Type B pancreatic cell (in vitro differentiated cells): ENCODE measurements around the gene ADAM19. TPM values are rescaled to one million over a fixed set of nuclear protein-coding genes. Genes with fewer than 3 reads are reported as not detected.

Experiments used
- DNase-seq: peaks from one replicate; pipeline ENCODE4 v3.0.0; 2021; ENCODE audit warnings: mixed read lengths; ENCODE audit not compliant: unreplicated experiment; ENCODE audit errors: extremely low spot score
- H3K27ac Mint-ChIP-seq: 2 replicates; pipeline ENCODE4 v1.8.0; 2021; ENCODE audit warnings: mild to moderate bottlenecking, mixed read lengths
- H3K27me3 Mint-ChIP-seq: 2 replicates; pipeline ENCODE4 v1.8.0; 2021; ENCODE audit warnings: mixed read lengths
- H3K36me3 Mint-ChIP-seq: 2 replicates; pipeline ENCODE4 v1.8.0; 2021; ENCODE audit warnings: mixed read lengths
- H3K4me1 Mint-ChIP-seq: one replicate; pipeline ENCODE4 v1.8.0; 2021; ENCODE audit warnings: mixed read lengths; ENCODE audit not compliant: unreplicated experiment
- H3K4me3 Mint-ChIP-seq: 2 replicates; pipeline ENCODE4 v1.8.0; 2021; ENCODE audit warnings: mild to moderate bottlenecking, mixed read lengths
- H3K9me3 Mint-ChIP-seq: 2 replicates; pipeline ENCODE4 v1.8.0; 2021; ENCODE audit warnings: mixed read lengths
- total RNA-seq: library from RNA; stranded (reverse); gene quantifications from 2 replicates; pipeline ENCODE4 v1.2.1, GENCODE V29; 2021; ENCODE audit warnings: low replicate concordance
- TF ChIP-seq, protein P1 (sequence below): fragments of 200-600 bp; sonication (generic); conservative IDR thresholded peaks from 2 replicates; pipeline ENCODE4 v1.5.0; 2021; ENCODE audit warnings: antibody characterized with exemption, mild to moderate bottlenecking

The ADAM19 gene
- total RNA-seq, 1 donor from 2014 or later = 15.8 TPM

DNA sequence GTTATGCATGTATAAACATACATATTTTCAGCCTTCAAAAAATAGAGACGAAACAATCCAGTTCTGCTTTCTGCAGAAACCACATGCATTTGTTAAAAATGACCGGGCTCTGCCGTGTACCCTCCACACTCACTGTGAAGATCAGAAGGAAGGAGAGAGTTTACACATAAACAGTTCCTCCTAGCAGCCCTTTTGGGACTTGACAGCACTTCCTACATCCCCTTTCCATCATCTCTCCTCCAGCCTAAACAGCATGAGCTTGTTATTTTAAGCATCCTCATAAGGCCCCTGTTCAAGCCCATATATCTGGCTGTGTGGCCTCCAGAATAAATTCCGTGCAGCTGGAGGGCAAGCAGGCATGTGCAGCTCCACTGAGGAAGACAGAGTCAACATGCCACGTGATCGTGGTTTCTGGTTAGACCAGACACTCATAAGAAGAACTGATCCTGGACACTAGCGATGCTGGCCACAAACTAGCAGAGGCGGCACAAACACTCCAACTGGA, 73.4 kb downstream of the ADAM19 start:
- TF ChIP-seq, protein P1, sequence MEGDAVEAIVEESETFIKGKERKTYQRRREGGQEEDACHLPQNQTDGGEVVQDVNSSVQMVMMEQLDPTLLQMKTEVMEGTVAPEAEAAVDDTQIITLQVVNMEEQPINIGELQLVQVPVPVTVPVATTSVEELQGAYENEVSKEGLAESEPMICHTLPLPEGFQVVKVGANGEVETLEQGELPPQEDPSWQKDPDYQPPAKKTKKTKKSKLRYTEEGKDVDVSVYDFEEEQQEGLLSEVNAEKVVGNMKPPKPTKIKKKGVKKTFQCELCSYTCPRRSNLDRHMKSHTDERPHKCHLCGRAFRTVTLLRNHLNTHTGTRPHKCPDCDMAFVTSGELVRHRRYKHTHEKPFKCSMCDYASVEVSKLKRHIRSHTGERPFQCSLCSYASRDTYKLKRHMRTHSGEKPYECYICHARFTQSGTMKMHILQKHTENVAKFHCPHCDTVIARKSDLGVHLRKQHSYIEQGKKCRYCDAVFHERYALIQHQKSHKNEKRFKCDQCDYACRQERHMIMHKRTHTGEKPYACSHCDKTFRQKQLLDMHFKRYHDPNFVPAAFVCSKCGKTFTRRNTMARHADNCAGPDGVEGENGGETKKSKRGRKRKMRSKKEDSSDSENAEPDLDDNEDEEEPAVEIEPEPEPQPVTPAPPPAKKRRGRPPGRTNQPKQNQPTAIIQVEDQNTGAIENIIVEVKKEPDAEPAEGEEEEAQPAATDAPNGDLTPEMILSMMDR = no peak
- H3K27ac Mint-ChIP-seq = no peak overlapping the region
- H3K4me1 Mint-ChIP-seq = no peaks in the 10 kb centered on the region
- DNase-seq = no peak
- no peaks in the 10 kb centered on the region for H3K27me3 Mint-ChIP-seq
- no peak overlapping the region for H3K4me3 Mint-ChIP-seq
- H3K9me3 Mint-ChIP-seq = no peaks in the 10 kb centered on the region
- peaks cover 4% of the 10 kb centered on the region for H3K36me3 Mint-ChIP-seq

DNA sequence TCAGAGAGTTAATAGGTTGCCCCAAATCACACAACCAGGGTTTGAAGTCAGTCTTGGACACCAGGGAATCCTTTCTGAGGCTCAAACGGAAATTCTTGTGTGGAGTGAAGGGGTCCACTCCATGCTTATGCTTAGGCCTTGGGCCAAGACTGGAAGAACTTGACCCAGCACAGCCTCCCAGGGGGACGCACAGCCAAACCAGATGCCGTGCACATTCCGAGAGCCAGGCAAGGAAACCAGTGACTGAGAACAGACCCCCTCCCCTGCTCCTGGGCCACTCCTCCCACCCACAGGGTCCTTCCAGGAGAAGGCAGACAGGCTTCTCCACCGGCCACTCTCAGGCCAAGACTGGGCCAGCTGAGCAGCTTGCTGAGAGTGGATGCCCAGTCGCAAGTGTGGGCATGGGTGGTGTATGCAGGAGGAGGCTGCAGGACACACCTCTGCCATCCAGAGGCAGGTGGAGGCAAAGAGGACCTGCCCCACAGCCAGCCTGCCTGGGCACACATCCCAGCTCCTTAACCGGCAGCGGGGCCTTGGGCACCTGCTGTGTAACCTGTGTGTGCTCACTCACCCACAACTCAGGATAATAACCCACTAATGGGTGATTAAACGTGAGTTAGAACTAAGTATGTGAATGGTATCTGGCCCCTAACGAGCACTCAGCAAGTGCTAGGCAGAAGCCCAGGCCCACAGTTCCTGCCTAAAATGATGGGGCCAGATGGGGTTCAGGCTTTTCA, 77.5 kb downstream of the ADAM19 start:
- TF ChIP-seq, protein P1 = no peak
- H3K36me3 Mint-ChIP-seq = peaks cover 6% of the 10 kb centered on the region
- H3K4me1 Mint-ChIP-seq = no peaks in the 10 kb centered on the region
- H3K4me3 Mint-ChIP-seq = no peak overlapping the region
- H3K27me3 Mint-ChIP-seq = no peaks in the 10 kb centered on the region
- no peak overlapping the region for H3K27ac Mint-ChIP-seq
- no peak for DNase-seq
- no peaks in the 10 kb centered on the region for H3K9me3 Mint-ChIP-seq

DNA sequence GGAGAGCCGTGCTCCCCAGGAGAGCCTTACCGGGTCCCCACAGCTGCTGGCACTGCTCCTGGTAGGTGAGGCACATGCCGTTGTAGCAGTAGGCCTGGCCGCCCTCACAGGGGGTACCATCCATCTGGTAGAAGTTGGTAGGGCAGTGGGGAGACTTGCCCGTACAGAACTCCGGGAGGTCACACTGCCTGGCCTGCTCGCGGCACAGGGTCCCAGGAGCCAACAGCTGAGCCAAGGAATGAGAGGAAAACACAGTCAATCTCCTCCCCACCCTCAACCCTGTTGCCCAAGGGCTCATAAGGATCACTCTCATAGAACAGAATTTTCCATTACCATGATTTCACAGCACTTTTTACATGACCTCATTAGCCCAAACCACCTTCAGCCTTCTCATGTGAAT, 78.7 kb downstream of the ADAM19 start:
- H3K9me3 Mint-ChIP-seq = no peaks in the 10 kb centered on the region
- TF ChIP-seq, protein P1 = no peak
- no peak overlapping the region for H3K27ac Mint-ChIP-seq

DNA sequence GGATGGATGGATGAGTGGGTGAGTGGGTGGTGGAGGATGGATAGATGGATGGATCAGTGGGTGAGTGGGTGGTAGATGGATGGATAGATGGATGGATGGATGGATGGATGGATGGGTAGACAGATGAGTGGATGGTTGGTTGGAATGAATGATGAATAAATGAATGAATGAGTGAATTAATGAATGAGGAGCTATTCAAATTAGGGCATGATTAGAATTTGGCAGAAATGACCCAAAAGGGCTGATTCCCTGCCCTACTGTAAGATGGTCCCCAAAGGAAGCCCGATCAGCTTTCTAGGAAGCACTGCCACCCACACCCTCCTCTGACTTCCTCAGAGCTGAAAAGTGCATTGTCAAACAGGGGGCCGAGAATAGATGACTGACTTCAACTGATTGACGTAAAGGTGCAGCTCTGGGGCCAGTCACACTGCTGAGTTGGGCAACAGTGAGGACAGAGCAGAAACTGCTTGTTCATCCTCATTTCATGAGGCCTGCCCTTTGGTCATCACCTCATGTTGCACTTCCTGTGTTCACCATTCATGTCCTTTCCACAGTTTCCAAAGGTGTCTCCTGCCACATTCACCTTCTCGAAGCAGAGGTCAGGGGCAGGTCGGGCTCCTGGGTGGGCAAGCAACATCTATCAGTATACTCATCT, 81.3 kb downstream of the ADAM19 start:
- Mint-ChIP-seq H3K27me3 (no peaks in the 10 kb centered on the region), H3K36me3 (peaks cover 6% of the 10 kb centered on the region), H3K27ac (no peak overlapping the region), H3K9me3 (no peaks in the 10 kb centered on the region), H3K4me3 (no peak overlapping the region), H3K4me1 (no peaks in the 10 kb centered on the region)
- no peak for DNase-seq
- TF ChIP-seq, protein P1 = no peak

More for the DNA sequence above, 78.7 kb downstream of the ADAM19 start:
- peaks cover 6% of the 10 kb centered on the region for H3K36me3 Mint-ChIP-seq
- H3K4me1 Mint-ChIP-seq = no peaks in the 10 kb centered on the region
- DNase-seq = no peak
- H3K27me3 Mint-ChIP-seq = no peaks in the 10 kb centered on the region
- H3K4me3 Mint-ChIP-seq = no peak overlapping the region

DNA sequence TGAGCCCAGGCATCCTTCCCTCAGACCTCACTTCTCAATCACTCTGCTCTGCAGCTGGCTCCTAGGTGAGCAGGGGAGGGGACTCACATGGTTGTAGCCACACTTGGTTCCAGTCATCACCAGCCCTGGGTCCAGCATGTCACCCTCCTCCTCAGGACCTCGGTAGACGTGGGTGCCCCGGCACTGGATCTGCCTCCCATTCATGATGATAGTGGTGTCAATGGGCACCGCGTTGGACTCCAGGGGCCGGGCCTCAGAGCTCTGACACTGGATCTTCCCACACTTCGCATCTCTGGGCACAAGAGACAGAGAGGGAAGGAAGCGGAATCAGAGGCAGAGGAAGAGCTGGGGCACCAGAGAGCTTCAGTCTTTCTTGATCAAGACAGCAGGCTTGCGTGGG, 82.7 kb downstream of the ADAM19 start:
- Mint-ChIP-seq H3K4me3 (no peak overlapping the region), H3K36me3 (peaks cover 6% of the 10 kb centered on the region), H3K4me1 (no peaks in the 10 kb centered on the region), H3K9me3 (no peaks in the 10 kb centered on the region), H3K27me3 (no peaks in the 10 kb centered on the region), H3K27ac (no peak overlapping the region)
- TF ChIP-seq, protein P1 = no peak
- DNase-seq = no peak
